Prostate gland (tissue), 2 donors: ENCODE results near the gene SLC23A1.

ENCODE experiments used
- CTCF ChIP-seq, 4 experiments: fragments of 200-600 bp in 2 of 4; fragments of 450-650 bp in 2 of 4; sonication (generic) in 2 of 4; IDR thresholded peaks; 1 replicate in 3 of 4; 2 replicates in 1 of 4; pipeline ENCODE4 v1.5.1; 2016 to 2019; ENCODE audit warnings: antibody characterized with exemption in 4 of 4, mild to moderate bottlenecking in 2 of 4, moderate library complexity in 2 of 4
- POLR2AphosphoS5 ChIP-seq: sonication (generic); formaldehyde crosslinking; IDR thresholded peaks from one replicate; pipeline ENCODE4 v1.6.1; 2017; ENCODE audit warnings: antibody characterized with exemption

- TF ChIP-seq POLR2AphosphoS5 (no peak), CTCF (IDR thresholded peaks at IDR 0.05) (no peak)
Measured at GRCh38 chr5:139378101-139378825, 4.8 kb downstream of the SLC23A1 start.
